B cell (primary cell): ENCODE results near the gene CEND1. TPM values are rescaled to one million over a fixed set of nuclear protein-coding genes. Genes with fewer than 3 reads are reported as not detected.
A peak's percentile ranks its signal among the peaks of the same experiment; 100 is the strongest.

ENCODE experiments used
- ATAC-seq: fragments of 200-7000 bp; cut with Tn5 transposase; one replicate; pipeline ENCODE4 v1.10.0; 2021; ENCODE audit warnings: low read depth, mild to moderate bottlenecking, moderate number of reproducible peaks, moderate library complexity
- CTCF ChIA-PET: fragments of 350-600 bp; sonication (Branson Sonifier 250); formaldehyde crosslinking; loops from one replicate; lab custom pipeline; 2021; ENCODE audit warnings: antibody characterized with exemption, inconsistent platforms; lab: Charles Lee
- POLR2A ChIA-PET: fragments of 350-600 bp; sonication (Branson Sonifier 250); formaldehyde crosslinking; loops from one replicate; lab custom pipeline; 2021; ENCODE audit warnings: antibody characterized with exemption; lab: Charles Lee
- DNase-seq: peaks from one replicate; pipeline ENCODE4 v3.0.0; 2013
- H2AFZ ChIP-seq: 2 replicates; pipeline ENCODE4 v1.6.1; 2012; ENCODE audit warnings: mild to moderate bottlenecking, low read depth, low read length; ENCODE audit not compliant: insufficient read depth, poor library complexity, severe bottlenecking
- H3K27ac ChIP-seq, 2 donors: 1 replicate in 1 of 2; 2 replicates in 1 of 2; pipeline ENCODE4 v1.5.1; 2012 to 2013; ENCODE audit warnings: low read length in 2 of 2, mild to moderate bottlenecking in 2 of 2, moderate library complexity in 1 of 2
- H3K27me3 ChIP-seq, 4 experiments: fragments of 200-600 bp in 1 of 4; sonication (generic) in 1 of 4; replicated peaks in 1 of 4; 1 replicate in 2 of 4; 2 replicates in 2 of 4; pipeline versions ENCODE4 v1.6.1 to v1.7.0; 2013 to 2016; ENCODE audit warnings: low read length in 3 of 4, mild to moderate bottlenecking in 2 of 4, mixed read lengths in 1 of 4, moderate library complexity in 1 of 4; ENCODE audit not compliant: insufficient read depth in 4 of 4, control insufficient read depth in 3 of 4; ENCODE audit errors: control extremely low read depth in 1 of 4
- H3K36me3 ChIP-seq, 2 experiments: replicated peaks in 1 of 2; 1 replicate in 1 of 2; 2 replicates in 1 of 2; pipeline versions ENCODE4 v1.6.1 to v1.7.1; 2013; ENCODE audit warnings: low read length in 1 of 2; ENCODE audit not compliant: insufficient read depth in 2 of 2, control insufficient read depth in 1 of 2; ENCODE audit errors: control extremely low read depth in 1 of 2, extremely low read depth in 1 of 2
- H3K4me1 ChIP-seq, 2 donors: fragments of 200-600 bp in 1 of 2; sonication (generic) in 1 of 2; 1 replicate in 1 of 2; 2 replicates in 1 of 2; pipeline versions ENCODE4 v1.5.1 to v1.6.1; 2013 to 2017; ENCODE audit warnings: low read length in 2 of 2; ENCODE audit not compliant: control insufficient read depth in 2 of 2, insufficient read depth in 2 of 2
- H3K4me2 ChIP-seq: replicated peaks from 2 replicates; pipeline ENCODE3; 2012; ENCODE audit warnings: mild to moderate bottlenecking, low read depth, low read length; ENCODE audit not compliant: poor library complexity, severe bottlenecking
- H3K4me3 ChIP-seq, 5 experiments: fragments of 200-600 bp in 1 of 5; sonication (generic) in 1 of 5; 1 replicate in 3 of 5; 2 replicates in 2 of 5; pipeline versions ENCODE4 v1.5.1 to v1.7.0; 2011 to 2016; ENCODE audit warnings: low read length in 4 of 5, mild to moderate bottlenecking in 4 of 5, low read depth in 2 of 5, control low read depth in 1 of 5, moderate library complexity in 1 of 5; ENCODE audit not compliant: insufficient read depth in 1 of 5; ENCODE audit errors: control extremely low read depth in 1 of 5, extremely low read depth in 1 of 5
- H3K79me2 ChIP-seq: fragments of 200-600 bp; sonication (generic); one replicate; pipeline ENCODE4 v1.6.0; 2016; ENCODE audit warnings: low read length; ENCODE audit not compliant: control insufficient read depth, insufficient read depth
- H3K9ac ChIP-seq: fragments of 200-600 bp; sonication (generic); 2 replicates; pipeline ENCODE4 v1.6.1; 2017; ENCODE audit warnings: mild to moderate bottlenecking, low read length, moderate library complexity
- H3K9me3 ChIP-seq, 3 donors: one replicate each; pipeline versions ENCODE4 v1.6.1 to v1.7.1; 2013; ENCODE audit warnings: low read length in 2 of 3; ENCODE audit not compliant: control insufficient read depth in 2 of 3, insufficient read depth in 1 of 3; ENCODE audit errors: control extremely low read depth in 1 of 3
- H4K20me1 ChIP-seq: 2 replicates; pipeline ENCODE4 v1.6.0; 2012; ENCODE audit warnings: mild to moderate bottlenecking, low read length; ENCODE audit not compliant: insufficient read depth, control insufficient read depth, poor library complexity, severe bottlenecking
- H3K27ac Mint-ChIP-seq: one replicate; pipeline ENCODE4 v1.8.0; 2021; ENCODE audit warnings: mixed read lengths
- H3K27me3 Mint-ChIP-seq: one replicate; pipeline ENCODE4 v1.8.0; 2021; ENCODE audit warnings: mixed read lengths
- H3K4me1 Mint-ChIP-seq: one replicate; pipeline ENCODE4 v1.8.0; 2021; ENCODE audit warnings: mixed read lengths
- H3K4me3 Mint-ChIP-seq: one replicate; pipeline ENCODE4 v1.8.0; 2021; ENCODE audit warnings: mixed read lengths
- H3K9me3 Mint-ChIP-seq: one replicate; pipeline ENCODE4 v1.8.0; 2022; ENCODE audit warnings: mixed read lengths; ENCODE audit not compliant: insufficient read depth
- CTCF ChIP-seq: fragments of 200-600 bp; IDR thresholded peaks from one replicate; pipeline ENCODE4 v1.8.0; 2022; ENCODE audit warnings: antibody characterized with exemption, mild to moderate bottlenecking
- EZH2 ChIP-seq: IDR thresholded peaks from 2 replicates; pipeline ENCODE4 v1.6.1; 2012; ENCODE audit warnings: borderline replicate concordance, low read depth, mild to moderate bottlenecking, moderate library complexity, low read length; ENCODE audit not compliant: insufficient read depth, poor library complexity, severe bottlenecking
- WGBS: methylation state at CpG from one replicate; pipeline ENCODE4 v1.1.5; 2013; ENCODE audit warnings: missing lambda C conversion rate; ENCODE audit not compliant: insufficient coverage; 5-methylcytosine and 5-hydroxymethylcytosine counted together
- intact Hi-C: fragments of 100-400 bp; cut with micrococcal nuclease; formaldehyde crosslinking; loops from one replicate; pipeline ENCODE4 v1.10.0; 2022
- polyA plus RNA-seq: library from polyadenylated mRNA; depleted of rRNA; stranded (reverse); fragments of >200 nt; gene quantifications from 2 replicates; pipeline ENCODE4 v1.2.3, GENCODE V29; 2012
- total RNA-seq, 2 donors: library from RNA; stranded (reverse); fragments of 120-200 nt in 1 of 2; gene quantifications; 1 replicate in 1 of 2; 2 replicates in 1 of 2; pipeline versions ENCODE4 v1.2.3 to v1.2.4, GENCODE V29; 2013 to 2022

Gene CEND1
- total and polyA plus RNA-seq, 2 donors (not counting 1 experiment from before 2014, with no cell fraction given): 0.13 to 0.39 TPM

DNA sequence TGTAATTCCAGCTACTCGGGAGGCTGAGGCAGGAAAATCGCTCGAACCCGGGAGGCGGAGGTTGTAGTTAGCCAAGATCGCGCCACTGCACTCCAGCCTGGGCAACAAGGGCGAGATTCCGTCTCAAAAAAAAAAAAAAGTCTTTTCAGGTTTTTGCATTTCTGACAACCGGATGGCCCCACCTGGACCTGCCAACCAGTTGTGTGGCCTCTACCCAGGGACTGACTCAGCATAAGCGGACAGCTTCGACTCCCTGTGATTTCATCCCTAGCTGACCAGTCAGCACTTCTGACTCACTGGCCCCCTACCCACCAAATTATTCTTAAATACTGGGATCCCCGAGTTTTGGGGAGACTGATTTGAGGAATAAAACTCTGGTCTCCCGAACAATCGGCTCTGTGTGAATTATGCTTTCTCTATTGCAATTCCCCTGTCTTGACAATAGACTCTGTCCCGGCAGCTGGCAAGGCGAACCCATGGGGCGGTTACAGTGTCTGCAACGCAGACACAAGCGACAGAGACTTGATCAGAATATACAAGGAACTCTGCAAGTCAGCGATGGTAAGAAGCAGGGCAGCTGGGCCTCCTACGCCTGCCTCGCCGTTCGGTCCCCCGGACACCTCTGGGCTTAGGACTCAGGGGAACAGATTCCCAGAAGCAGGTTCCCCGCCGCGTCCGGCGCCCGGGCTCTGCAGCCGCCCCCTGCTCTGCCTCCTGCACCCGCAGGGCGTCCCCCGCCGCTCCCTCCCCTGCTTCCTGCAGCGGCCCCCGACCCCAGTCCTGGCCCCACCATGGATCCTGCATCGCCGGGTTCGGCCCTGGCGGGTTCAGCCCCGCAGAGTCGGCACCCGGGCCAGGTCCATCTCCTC lies 43.4 kb downstream of the CEND1 start:
- peak overlapping the region; percentile 19 to 88 (median 73) for H3K4me3 ChIP-seq
- H3K4me1 ChIP-seq: peaks cover 17 to 27% of the 10 kb centered on the region in 2 donors
- peaks cover 38% of the 10 kb centered on the region for H4K20me1 ChIP-seq
- H3K36me3 ChIP-seq: no peaks in the 10 kb centered on the region
- H2AFZ ChIP-seq: peak overlapping the region; percentile 85
- 25% methylated on average over 44 of the region's 46 CpGs for WGBS
- ChIA-PET POLR2A (interaction anchor here (0.7 kb wide), 1 partner anchor 53 kb away, joined by 3 read pairs; no protein-coding TSS in a partner anchor), CTCF (interaction anchor here (0.6 to 2.0 kb wide), 10 partner anchors 17 to 192 kb away, joined by 3 to 13 read pairs (median 5); partner anchors contain the start of genes DEAF1 and TMEM80)
- H3K27ac ChIP-seq: peak overlapping the region in 1 of 2 donors; percentile 56
- H3K9ac ChIP-seq: peak overlapping the region; percentile 73
- TF ChIP-seq EZH2 (no peak), CTCF (peak; percentile 4)
- Mint-ChIP-seq H3K4me1 (peaks cover 16% of the 10 kb centered on the region), H3K9me3 (no peaks in the 10 kb centered on the region), H3K4me3 (peak overlapping the region; percentile 88), H3K27me3 (no peaks in the 10 kb centered on the region), H3K27ac (peak overlapping the region; percentile 83)
- H3K4me2 ChIP-seq: peak overlapping the region; percentile 97
- no peaks in the 10 kb centered on the region for H3K9me3 ChIP-seq
- intact Hi-C loops: loop anchor here (1.0 to 5.0 kb wide), 5 partner anchors 18 to 184 kb away; partner anchors contain the start of genes GATD1, LMNTD2 and RASSF7
- H3K79me2 ChIP-seq: peaks cover 38% of the 10 kb centered on the region
- no peak for DNase-seq
- ATAC-seq: no peak
- H3K27me3 ChIP-seq: no peaks in the 10 kb centered on the region
